ENCODE data around the gene ZFY.

DNA sequence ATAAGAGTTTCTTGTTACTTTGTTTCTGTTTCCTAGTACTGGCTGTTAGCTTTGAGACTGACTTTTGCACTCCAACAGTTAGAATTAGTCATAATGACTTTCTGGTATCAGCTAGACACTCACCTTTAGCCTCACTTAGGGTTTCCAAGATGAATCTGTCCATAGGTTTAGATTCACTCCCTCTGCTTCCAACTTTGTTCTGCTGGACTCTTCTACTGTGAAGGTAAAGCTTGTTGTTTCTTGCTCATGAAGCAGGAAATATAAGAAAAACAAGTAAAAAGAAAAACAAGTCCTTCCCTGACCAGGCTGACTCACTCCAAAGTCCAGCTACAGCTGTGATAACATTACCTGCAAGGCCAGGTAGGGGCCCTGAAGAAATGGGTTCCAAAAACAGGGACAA lies 67.0 kb downstream of the ZFY start:
- TF ChIP-seq, protein P1, sequence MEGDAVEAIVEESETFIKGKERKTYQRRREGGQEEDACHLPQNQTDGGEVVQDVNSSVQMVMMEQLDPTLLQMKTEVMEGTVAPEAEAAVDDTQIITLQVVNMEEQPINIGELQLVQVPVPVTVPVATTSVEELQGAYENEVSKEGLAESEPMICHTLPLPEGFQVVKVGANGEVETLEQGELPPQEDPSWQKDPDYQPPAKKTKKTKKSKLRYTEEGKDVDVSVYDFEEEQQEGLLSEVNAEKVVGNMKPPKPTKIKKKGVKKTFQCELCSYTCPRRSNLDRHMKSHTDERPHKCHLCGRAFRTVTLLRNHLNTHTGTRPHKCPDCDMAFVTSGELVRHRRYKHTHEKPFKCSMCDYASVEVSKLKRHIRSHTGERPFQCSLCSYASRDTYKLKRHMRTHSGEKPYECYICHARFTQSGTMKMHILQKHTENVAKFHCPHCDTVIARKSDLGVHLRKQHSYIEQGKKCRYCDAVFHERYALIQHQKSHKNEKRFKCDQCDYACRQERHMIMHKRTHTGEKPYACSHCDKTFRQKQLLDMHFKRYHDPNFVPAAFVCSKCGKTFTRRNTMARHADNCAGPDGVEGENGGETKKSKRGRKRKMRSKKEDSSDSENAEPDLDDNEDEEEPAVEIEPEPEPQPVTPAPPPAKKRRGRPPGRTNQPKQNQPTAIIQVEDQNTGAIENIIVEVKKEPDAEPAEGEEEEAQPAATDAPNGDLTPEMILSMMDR (IDR thresholded peaks at IDR 0.05; ENCODE audit: borderline replicate concordance, extremely low read depth, low read length, poor library complexity, severe bottlenecking) = no peak
- no peak for TF ChIP-seq EZH2 (IDR thresholded peaks at IDR 0.05; ENCODE audit: borderline replicate concordance, low read depth, low read length, severe bottlenecking)

Measured in DND-41 (cell line).